ENCODE data around the gene TMEM54. TPM values are rescaled to one million over a fixed set of nuclear protein-coding genes. Genes with fewer than 3 reads are reported as not detected.

The TMEM54 gene
- total and polyA plus RNA-seq, 2 donors (not counting 1 experiment from before 2014, with no cell fraction given): 0.13 TPM; not detected in 1

DNA sequence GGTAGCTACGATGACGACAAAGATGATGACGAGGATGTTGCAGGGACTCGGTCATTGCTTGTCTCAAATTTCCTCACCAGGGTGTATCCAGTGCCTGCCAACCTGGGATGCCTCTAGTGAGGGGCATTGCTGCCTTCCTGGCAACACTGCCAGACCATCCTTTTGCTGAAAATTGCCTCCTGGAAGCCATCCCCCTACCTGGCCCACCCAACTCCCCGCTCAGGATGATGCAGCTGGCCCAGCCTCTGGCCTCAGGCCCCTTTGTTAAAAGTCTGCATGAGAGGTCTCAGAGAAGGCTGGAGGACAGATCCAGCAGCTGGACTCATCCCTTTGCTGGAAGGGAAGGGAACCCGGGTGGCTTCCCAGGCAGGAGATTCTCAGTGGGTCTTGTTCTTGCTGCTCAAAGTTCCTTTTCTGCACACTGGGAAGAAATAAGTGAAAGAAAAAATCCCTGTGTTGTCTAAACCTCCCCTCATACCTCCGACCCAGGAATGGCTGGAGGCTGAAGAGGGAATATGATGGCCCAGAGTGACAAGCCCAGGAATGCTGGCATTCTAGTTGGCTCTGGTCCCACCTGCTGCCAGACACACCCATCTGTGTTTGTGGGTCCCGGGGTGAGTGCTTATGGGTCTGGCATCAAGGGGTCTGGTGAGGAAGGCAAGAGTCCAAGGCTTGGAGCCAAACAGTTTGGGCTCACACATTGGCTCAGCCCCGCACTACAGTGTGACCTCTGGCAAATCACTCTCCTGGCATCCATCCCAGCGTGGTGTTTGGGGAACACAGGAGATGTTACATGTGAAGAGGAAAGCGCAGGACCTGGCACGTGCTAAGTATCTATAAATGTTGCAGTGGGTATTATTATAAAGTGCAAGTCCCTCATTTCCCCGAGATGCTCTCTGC is 23.7 kb downstream of the TMEM54 start:
- no peaks in the 10 kb centered on the region for H3K9me3 Mint-ChIP-seq (ENCODE audit: insufficient read depth)
- POLR2A ChIA-PET: no interaction called here

More for the DNA sequence above, 23.7 kb downstream of the TMEM54 start:
- TF ChIP-seq, protein P1, sequence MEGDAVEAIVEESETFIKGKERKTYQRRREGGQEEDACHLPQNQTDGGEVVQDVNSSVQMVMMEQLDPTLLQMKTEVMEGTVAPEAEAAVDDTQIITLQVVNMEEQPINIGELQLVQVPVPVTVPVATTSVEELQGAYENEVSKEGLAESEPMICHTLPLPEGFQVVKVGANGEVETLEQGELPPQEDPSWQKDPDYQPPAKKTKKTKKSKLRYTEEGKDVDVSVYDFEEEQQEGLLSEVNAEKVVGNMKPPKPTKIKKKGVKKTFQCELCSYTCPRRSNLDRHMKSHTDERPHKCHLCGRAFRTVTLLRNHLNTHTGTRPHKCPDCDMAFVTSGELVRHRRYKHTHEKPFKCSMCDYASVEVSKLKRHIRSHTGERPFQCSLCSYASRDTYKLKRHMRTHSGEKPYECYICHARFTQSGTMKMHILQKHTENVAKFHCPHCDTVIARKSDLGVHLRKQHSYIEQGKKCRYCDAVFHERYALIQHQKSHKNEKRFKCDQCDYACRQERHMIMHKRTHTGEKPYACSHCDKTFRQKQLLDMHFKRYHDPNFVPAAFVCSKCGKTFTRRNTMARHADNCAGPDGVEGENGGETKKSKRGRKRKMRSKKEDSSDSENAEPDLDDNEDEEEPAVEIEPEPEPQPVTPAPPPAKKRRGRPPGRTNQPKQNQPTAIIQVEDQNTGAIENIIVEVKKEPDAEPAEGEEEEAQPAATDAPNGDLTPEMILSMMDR (IDR thresholded peaks at IDR 0.05): no peak
- TF ChIP-seq EZH2 (IDR thresholded peaks at IDR 0.05; ENCODE audit: borderline replicate concordance, insufficient read depth, low read depth, low read length, poor library complexity, severe bottlenecking): no peak
- Mint-ChIP-seq H3K4me3 (no peak overlapping the region), H3K4me1 (peaks cover 16% of the 10 kb centered on the region), H3K27ac (no peak overlapping the region), H3K27me3 (peaks cover 32% of the 10 kb centered on the region)
- no peak overlapping the region for H3K4me3 ChIP-seq (ENCODE audit: control extremely low read depth in 1 of 5, extremely low read depth in 1 of 5, insufficient read depth in 1 of 5, low read depth in 2 of 5, low read length in 4 of 5)
- WGBS (ENCODE audit: insufficient coverage): 89% methylated on average over 10 of the region's 13 CpGs
- no peak overlapping the region for H2AFZ ChIP-seq (ENCODE audit: insufficient read depth, low read depth, low read length, poor library complexity, severe bottlenecking)
- no peak overlapping the region for H3K27ac ChIP-seq (ENCODE audit: low read length in 2 of 2)
- H3K4me2 ChIP-seq (replicated peaks; ENCODE audit: low read depth, low read length, poor library complexity, severe bottlenecking): no peak overlapping the region
- no peaks in the 10 kb centered on the region for H3K79me2 ChIP-seq (ENCODE audit: control insufficient read depth, insufficient read depth, low read length)
- no peak overlapping the region for H3K9ac ChIP-seq (ENCODE audit: low read length)
- intact Hi-C loops (cut with micrococcal nuclease): loop anchor here (10.0 kb wide), 1 partner anchor 53 kb away; no protein-coding TSS in a partner anchor
- H3K4me1 ChIP-seq (ENCODE audit: control insufficient read depth in 2 of 2, insufficient read depth in 2 of 2, low read length in 2 of 2): peaks cover 5 to 17% of the 10 kb centered on the region in 2 donors
- no peaks in the 10 kb centered on the region for H3K36me3 ChIP-seq (replicated peaks in 1 of 2; ENCODE audit: control extremely low read depth in 1 of 2, control insufficient read depth in 1 of 2, extremely low read depth in 1 of 2, insufficient read depth in 2 of 2, low read length in 1 of 2)
- CTCF ChIA-PET: interaction anchor here (0.6 to 3.5 kb wide), 6 partner anchors 10 to 735 kb away, joined by 3 to 44 read pairs (median 6); partner anchors contain the start of gene HPCA
- no peak for ATAC-seq (ENCODE audit: low read depth)
- H4K20me1 ChIP-seq (ENCODE audit: control insufficient read depth, insufficient read depth, low read length, poor library complexity, severe bottlenecking): no peaks in the 10 kb centered on the region
- no peaks in the 10 kb centered on the region for H3K9me3 ChIP-seq (ENCODE audit: control extremely low read depth in 1 of 3, control insufficient read depth in 2 of 3, insufficient read depth in 1 of 3, low read length in 2 of 3)
- peaks cover 0 to 46% (median 8%) of the 10 kb centered on the region in 4 experiments for H3K27me3 ChIP-seq (replicated peaks in 1 of 4; ENCODE audit: control extremely low read depth in 1 of 4, control insufficient read depth in 3 of 4, insufficient read depth in 4 of 4, low read length in 3 of 4)
- DNase-seq: no peak
